HG03575 (cell line): ENCODE results near the gene ZNF536.

Experiments used
- ATAC-seq: cut with Tn5 transposase; IDR thresholded peaks from one replicate; pipeline ENCODE4 v1.9.1; 2021; ENCODE audit not compliant: unreplicated experiment, insufficient number of reproducible peaks, low FRiP score; ENCODE audit errors: extremely low read depth

Gene ZNF536

DNA sequence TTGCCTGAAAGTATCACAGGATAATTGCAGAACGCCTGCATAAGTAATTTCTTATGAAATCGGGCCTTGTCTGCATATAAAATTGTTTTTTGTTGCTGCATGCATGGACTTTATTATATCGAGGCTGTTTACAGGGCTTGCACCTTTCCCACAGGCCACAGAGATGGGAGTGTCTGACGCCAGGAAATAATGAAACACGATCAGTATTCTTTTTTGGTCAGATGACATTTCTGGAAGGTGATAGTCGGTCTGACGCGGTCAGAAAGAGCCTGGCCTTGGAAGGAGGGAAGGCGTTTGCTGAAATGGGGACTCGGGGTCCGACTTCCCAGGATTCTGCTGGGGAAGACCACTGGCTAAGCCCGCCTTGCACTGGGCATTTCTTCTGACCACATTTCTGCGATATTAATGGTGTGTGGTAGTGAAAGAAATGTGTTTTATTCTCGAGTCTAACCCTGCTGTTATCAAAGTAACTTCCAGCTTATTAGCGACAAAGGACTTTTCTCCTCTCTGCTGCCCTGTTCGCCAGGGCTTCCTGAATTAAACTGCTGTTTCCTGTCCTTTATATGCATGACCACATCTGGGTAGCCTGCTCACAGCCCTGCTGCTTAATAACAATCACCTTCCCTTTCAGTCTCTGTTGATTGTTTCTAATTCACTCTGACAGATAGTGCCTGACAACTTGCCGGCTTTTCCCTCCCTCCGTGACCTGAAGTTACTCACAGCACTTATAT lies 11.6 kb upstream of the ZNF536 start:
- ATAC-seq: no peak

DNA sequence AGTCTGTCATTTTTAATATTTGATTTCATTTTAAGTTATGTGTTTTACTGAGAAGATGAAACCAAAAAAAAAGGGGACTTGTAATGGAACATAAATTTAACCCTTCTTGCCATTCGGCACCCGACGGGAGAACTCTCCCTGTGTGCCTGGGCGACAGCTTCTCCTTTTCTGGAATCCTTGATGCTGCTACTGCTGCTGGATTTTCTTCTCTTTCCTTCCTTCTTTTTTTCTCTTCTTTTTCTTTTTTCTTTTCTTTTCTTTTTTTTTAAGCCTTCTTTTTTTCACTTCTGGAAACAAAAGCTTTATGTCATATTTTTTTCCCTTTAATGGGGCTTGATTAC lies 11.1 kb upstream of the ZNF536 start:
- no peak for ATAC-seq

DNA sequence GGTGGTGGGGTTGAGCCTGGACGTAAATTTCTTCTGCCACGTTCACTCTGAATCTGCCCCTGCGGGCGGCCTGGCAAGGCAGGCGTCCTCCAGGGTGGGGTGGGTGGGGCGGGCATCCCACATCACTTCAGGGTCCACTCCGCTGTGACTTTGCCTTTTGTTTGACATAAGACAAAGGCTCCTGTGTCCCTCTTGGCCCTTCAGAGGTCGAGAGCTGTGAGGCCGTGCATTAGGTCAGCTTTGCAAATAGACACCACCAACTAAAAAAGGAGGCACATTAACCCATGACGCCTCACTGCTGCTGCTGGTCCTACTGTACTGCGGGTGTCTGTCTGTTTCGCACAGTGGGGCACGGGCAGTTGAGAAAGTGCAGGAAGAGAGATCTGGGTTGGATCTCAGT lies 10.5 kb upstream of the ZNF536 start:
- no peak for ATAC-seq

DNA sequence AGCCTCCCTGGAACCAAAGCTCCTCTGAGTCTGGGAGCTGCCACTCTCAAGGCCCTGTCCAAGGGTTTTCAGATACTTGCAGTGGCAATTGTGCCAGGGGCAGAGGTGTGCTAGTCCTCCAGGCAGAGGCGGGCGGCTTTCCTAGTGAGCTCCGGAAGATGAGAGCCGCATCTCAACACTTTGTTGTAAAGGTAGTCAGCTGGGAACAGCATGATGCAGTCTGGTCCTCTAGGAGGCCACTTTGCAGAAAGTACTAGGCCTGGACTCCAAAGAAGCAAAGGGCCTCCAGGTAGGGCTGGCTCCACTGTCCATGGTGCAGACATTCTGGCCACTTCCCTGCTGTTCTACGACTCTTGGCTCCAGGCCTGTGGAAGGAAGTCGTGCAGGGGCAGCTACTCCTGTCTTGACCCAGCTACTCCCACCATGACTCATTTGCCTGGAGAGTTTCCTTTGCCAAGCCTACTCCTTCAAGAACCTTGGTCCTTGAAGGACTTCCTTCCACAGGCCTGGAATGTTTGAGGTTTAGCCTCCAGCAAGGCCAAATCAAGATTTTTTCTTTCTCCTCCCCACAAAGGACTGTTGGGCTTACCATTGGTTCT lies 9.9 kb upstream of the ZNF536 start:
- no peak for ATAC-seq

DNA sequence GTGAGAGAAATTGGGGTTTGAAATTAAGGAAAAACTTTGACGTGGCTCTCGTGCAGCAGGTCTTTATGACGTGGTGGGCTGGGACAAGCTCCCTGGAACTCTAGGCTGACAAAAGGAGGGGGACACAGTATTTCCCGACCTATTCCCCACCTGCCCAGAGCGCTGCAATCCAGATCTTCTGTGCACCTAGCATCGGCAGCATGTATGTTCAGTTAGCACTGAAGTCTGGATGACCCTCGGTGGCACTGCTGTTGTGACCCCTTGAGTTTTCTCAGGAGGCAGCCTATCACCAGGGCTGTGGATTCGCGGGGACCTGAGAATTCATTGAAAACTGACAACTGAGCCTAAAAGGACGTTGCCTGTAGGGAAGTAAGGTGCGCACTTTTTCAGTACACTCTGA lies 9.1 kb upstream of the ZNF536 start:
- no peak for ATAC-seq

DNA sequence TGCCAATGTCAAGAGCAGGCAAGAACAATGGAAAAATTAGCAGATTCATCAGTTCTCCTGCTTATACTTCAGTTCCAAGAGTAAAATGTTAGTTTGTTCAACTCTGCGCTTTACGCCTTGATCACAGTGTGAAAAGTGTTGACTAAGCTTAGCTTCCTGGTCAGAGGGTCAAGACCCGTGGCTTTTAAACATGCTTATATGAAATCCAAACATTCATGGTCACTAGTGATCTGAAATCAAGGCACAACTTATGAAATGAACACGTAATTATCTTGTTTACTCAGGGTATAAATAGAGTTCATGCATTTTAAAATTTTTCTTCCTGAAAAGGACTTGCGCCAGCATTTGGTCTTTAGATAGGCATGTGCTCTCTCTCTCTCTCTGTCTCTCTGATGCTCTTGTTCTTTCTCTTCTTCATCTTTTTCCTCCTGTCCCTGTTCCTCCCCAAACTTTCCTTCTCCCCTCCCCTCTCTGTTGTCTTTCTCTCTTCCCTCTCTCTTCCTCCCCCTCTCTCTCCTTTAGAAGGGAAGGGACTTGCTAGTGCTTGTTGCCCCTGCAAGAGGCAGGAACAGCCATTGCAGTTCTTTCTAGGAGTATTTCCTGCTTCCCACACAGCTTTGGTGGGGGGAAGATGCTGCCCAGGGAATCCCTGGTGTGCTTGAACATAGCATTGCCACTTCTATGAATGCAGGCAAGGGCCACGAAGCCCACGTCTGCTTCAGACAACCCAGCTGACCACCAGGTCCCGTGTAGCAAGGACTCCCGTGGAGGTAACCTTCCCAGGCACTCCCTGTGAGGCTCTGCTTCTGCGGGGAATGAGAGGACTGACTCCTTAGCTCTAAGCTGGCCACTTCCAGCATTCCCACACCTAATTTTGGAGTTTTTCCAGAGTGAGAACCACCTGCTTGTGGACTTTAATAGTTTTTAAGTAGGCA lies 7.1 kb upstream of the ZNF536 start:
- ATAC-seq: no peak

DNA sequence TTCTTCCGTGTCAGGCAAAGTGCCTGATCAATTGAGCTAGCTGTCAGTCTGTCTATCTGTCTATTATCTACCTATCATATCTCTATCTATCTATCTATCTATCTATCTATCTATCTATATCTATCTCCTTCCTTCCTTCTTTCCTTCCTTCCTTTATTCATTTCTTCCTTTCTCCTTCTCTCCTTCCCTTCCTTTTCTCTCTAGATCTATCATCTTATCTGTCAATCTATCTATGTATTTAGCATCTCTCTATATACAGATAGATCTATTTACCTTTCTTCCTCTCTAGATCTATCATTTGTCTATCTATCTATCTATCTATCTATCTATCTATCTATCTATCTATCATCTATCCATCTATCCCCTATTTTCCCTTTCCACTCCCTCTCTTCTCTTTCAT lies 5.9 kb upstream of the ZNF536 start:
- no peak for ATAC-seq

DNA sequence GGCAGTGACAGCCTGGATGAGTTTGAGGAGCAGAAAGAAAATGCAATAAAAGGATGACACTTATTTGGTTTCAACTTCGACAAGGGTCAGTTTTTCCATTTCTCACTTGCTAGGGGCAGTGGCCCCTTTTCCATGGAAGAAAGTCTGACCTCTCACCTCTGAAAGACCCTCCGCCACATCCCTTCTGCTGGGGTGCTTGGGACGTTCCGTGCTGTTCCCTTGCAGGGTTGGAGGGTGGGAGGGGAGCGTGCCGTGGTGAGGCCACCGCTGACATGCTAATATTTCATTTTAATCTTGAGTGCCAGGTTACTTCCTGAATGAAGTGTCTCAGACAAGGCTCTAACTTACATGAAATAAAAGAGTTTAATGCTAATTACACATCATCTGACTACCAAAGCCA lies 5.2 kb upstream of the ZNF536 start:
- ATAC-seq: no peak

DNA sequence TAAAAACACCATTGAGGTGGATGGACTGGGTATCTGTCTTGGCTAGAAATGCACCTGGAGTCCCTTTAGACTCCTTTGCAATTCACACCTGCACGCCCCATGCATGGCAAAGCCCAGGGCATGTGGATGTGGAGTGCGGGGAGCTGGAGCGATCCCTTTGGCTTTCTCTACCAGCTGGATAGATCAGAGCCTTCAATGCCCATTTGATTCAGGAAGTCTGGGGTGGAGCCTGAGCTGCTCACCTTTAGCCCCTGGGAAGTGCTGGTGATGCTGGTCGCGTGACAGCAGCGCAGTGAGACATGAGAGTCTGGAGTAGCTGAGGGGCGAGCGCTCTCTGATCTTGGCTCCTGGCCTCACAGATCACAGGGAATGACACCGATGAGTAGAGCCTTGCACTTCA lies 4.8 kb upstream of the ZNF536 start:
- no peak for ATAC-seq

DNA sequence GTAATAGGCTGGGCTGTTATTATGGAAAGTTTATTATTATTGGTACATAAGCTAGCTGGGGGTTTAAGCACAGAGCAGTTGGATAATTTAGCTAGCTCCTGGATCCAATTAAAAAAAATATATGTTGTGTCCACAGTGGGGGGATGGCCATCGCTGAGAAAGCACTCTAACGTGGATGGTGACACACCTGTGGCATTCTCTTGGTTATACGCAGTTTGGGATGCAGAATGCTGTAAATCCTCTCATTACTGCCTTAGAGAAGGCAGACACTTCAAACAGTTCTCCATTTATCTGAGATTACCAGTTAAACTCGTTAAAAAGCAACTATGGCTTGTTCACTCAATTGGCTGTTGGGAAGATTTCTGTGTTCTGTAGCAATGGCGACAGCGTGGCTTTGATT lies 2.4 kb upstream of the ZNF536 start:
- ATAC-seq: no peak

DNA sequence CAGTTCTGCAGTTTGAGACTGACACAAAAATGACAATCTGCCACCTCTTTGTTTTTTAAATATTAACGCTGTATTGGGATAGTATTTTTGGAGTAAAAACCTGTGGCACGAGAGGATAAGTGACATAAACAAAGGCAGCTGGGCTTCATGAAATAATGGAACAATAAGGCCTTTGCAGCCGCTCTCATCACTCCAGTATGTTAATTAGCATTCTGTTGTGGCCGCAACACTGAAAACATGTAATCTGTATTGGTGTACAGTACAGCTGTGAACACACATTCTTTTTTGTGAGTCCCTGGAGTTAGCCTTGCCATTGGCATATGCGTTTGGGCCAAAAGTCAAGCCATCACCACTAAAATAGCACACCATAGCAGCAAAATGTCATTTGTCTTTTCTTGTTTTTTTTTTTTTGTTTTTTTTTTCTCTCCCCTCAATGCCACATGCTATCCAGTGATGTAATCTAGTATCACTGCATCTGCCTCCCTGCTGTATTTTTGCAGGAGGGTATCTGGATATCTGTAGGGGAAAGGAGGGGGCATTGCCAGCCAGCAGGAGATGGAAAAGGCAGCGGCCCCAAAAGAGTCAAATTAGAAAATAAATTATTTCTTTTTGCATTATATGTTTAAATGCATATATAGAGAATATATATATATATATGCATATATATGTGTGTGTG lies 885 bp upstream of the ZNF536 start:
- no peak for ATAC-seq

DNA sequence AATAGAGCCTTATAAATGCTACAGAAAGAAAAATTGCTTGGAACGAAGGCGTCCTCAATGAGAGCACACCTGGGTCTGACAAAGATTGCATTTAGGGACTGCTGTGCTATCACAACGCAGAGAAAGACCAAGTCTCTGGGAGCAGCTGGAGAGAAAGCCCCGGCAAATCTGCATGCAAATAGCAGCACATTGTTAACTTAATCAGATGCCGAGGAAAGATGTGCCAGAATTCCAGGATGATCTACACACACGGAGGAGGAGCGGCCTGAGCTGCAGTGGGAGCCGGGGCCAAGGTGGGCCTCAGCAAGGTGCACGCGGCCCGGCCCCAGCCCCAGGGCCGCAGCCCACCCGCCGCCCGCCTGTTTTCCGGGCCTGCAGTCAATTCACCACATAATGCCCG lies 1.4 kb downstream of the ZNF536 start:
- no peak for ATAC-seq

DNA sequence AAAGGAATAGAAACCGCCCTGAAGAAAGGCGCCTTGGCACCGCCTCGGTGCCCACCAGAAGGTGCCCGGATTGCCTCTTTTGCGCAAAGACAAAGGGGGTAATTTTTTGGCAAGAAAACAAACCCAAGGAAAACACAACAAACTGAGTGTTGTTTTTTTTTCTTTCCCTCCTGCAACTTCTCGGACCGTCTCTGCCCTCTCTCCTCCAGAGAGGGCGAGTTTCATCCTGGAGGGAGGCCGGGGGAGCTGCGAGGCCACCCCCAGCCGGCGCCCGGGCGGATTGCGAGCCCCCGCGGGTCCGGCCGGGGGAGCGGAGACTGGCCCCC lies 2.3 kb downstream of the ZNF536 start:
- ATAC-seq: no peak

DNA sequence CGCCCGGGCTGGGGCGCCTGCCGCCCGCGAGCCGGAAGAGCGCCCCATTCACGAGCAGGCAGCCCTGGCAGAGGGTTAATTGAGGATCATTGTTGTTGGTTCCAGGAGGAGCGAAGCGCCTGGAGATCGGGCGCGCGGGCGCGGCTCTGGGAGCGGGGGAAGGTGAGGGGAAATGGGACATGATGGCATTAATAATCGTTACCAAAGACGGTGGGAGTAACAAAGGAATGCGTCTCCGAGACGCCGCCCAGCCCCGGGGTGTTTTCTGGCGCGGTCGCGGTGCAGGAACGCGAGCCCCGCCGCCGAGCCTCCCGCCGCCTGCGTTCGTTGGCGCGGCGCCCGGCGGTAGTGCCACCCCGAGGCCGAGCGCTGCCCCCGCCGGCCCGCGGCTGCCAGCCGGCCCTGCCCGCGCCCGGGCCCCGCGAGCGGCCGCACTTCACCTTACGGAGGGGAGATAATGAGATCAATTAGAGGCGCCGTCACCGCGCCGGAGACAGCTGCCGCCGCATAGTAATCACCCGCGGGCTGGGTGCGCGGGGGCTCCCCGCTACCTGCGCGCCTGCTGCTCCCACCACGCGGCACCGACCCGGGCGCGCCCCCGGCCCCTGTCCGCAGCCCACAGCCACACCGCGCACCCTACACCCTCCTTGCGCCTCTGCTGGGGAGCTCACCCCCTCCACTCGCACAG lies 2.8 kb downstream of the ZNF536 start:
- no peak for ATAC-seq

DNA sequence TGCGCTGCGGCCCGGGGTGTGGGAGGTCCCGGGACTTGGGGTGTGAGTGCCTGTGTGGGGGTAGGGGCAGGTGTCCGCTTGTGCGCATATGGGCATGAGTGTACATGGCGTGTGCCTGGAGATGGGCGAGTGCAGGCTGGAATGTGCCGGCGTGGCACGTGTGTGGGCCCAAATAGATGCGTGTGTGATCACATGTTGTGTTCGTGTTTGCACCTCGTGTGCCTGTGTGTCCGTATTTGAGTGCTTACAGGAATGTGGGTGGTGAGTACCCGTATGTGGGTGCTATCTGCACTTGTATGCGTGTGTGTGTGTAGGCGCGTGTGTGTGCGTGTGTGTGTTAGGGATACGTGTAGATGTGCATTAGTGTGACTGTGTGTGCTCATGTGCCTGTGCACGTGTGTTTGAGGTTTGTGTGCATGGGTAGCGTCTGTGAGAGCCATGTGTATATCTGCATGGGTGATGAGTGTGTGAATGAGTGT lies 3.4 kb downstream of the ZNF536 start:
- ATAC-seq: no peak

DNA sequence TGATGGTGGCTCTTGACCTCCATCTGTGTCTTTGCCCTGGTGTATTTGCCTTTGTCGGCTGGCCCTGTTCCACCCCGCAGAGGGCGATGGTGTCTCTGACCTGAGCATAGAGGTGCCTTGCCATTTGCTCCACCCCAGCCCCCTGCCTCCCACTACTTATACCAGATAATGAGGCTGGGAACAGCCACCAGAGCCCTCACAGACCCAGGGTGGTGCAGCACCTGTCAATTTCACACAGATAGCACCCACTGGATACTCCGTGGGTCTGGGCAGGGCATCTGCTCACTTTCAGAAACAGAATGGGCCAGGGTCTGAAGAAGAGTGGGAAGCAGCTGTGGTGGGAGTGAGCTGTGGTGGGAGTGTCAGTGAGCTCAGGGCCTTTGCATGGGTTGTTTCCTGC lies 4.1 kb downstream of the ZNF536 start:
- no peak for ATAC-seq

DNA sequence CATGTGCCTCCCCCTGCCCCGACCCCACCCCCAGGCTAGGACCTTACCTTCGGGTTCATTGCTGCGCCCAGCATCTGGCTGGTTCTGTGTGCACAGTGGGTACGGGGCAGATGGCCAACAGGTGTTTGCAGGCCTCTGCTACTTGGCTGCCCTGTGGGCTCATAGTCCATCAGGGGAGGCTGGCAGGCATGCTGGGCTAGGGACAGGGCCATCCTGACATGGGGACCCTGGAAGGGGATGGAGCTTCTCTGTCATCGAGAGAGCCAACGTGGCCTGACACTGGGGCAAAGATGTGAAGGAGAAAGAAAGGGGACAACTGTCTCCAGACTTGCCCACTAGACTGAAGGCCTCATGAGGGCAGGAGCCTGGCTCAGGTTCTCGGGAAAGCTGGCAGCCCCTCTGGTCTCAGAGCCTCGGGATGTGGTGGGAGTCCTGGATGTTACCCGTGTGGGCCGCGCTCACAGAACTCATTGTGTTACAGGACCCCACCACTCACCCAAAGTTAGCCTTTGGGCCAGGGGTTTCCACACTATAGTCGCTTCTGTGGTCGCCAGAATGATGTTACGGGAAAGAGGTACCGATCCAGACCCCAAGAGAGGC lies 4.7 kb downstream of the ZNF536 start:
- ATAC-seq: no peak

DNA sequence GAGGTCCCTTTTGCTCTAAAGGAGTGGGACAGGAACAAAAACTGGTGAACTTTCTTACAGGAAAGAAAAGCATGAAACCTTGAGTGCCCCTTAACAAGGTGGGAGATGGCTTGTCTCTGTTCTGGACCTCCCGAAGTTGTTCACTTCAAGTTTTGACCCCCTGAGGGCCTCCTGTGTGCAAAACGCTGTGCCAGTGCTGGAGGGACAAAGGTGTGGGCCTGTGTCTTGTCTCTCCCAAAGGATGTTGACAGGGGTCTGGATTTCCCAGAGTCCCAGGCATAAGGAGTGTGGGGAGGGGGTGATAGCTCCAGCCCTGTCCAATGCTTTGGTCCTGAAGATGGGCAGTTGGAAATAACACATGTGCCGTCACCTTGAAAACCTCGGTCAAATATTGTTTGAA lies 6.5 kb downstream of the ZNF536 start:
- no peak for ATAC-seq
